ENCODE measurements around the gene GPR17. TPM values are rescaled to one million over a fixed set of nuclear protein-coding genes. Genes with fewer than 3 reads are reported as not detected.
A peak's percentile ranks its signal among the peaks of the same experiment; 100 is the strongest.

GPR17 gene
- total RNA-seq, 1 experiment from 2014 or later, result 0.35 TPM

DNA sequence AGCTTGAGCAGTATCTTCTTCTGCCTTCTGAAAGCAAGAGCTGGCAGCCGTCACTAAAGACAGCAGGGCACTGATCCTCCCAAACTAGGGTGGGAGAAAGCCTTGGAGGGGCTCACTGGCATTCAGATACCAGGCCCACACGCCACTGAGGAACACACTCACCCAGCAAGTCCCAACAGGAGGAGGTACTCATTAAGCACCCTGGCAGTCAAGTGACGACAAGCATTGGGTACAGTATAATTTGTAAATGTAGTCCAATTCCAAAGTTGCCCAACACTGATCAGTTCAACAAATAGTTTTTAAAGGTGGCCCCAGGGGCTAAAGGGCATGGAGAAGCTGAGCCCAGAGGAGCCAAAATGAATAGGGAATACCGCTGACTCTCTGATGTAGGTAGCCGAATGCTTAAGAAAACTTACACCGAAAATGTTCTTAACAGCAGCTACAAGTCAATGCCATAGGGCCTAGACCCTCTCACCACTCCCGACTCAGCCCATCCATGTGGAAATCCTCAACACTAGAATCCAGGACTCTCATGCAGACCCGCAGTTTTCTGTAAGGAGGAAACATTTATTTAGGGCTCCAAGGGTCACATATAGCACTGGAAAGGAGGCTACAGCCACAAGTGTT is 19.4 kb downstream of the GPR17 start:
- H3K56ac ChIP-seq (ENCODE audit: insufficient read length, low read depth, low read length), result no peak overlapping the region
- no peak overlapping the region for H3K9ac ChIP-seq (ENCODE audit: extremely low read depth, insufficient read length, low read length)
- no peaks in the 10 kb centered on the region for H3K9me3 ChIP-seq (ENCODE audit: control insufficient read depth, low read depth, low read length)
- no peak overlapping the region for H3K23ac ChIP-seq (ENCODE audit: insufficient read length, low read depth, low read length)
- H3K23me2 ChIP-seq (ENCODE audit: insufficient read length, low read depth, low read length, poor library complexity, severe bottlenecking), result peaks cover 4% of the 10 kb centered on the region
- H2BK20ac ChIP-seq (ENCODE audit: low read depth, low read length, poor library complexity, severe bottlenecking), result no peak overlapping the region
- TF ChIP-seq, protein P1, sequence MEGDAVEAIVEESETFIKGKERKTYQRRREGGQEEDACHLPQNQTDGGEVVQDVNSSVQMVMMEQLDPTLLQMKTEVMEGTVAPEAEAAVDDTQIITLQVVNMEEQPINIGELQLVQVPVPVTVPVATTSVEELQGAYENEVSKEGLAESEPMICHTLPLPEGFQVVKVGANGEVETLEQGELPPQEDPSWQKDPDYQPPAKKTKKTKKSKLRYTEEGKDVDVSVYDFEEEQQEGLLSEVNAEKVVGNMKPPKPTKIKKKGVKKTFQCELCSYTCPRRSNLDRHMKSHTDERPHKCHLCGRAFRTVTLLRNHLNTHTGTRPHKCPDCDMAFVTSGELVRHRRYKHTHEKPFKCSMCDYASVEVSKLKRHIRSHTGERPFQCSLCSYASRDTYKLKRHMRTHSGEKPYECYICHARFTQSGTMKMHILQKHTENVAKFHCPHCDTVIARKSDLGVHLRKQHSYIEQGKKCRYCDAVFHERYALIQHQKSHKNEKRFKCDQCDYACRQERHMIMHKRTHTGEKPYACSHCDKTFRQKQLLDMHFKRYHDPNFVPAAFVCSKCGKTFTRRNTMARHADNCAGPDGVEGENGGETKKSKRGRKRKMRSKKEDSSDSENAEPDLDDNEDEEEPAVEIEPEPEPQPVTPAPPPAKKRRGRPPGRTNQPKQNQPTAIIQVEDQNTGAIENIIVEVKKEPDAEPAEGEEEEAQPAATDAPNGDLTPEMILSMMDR (conservative IDR thresholded peaks at IDR 0.05), result no peak
- H2AFZ ChIP-seq (ENCODE audit: low read length), result no peak overlapping the region
- no peak overlapping the region for H3T11ph ChIP-seq (ENCODE audit: low read length)
- no peaks in the 10 kb centered on the region for H4K20me1 ChIP-seq (ENCODE audit: control insufficient read depth, insufficient read depth, insufficient read length)
- Mint-ChIP-seq H3K27me3 (ENCODE audit: low read depth) (peaks cover 57% of the 10 kb centered on the region), H3K27ac (no peak overlapping the region), H3K4me3 (peak overlapping the region in 1 of 2 experiments; percentile 59; a peak in 1 of 5 replicates), H3K36me3 (ENCODE audit: insufficient read depth in 1 of 3, low read depth in 3 of 3) (peaks cover 0 to 2% (median 0%) of the 10 kb centered on the region in 3 experiments; a peak in 1 of 7 replicates), H3K4me1 (peaks cover 3 to 4% of the 10 kb centered on the region in 2 experiments; a peak in 2 of 4 replicates), H3K9me3 (no peaks in the 10 kb centered on the region)
- no peak overlapping the region for H3K4ac ChIP-seq (ENCODE audit: low read depth, low read length)
- H2BK5ac ChIP-seq (ENCODE audit: insufficient read length, low read length), result no peak overlapping the region
- H3K27me3 ChIP-seq (ENCODE audit: insufficient read depth, low read length), result peaks cover 14% of the 10 kb centered on the region; the same call in 1 of the 2 replicates
- 0 out of 2 replicates have a peak, but pooled peaks cover 2% of the 10 kb centered on the region for H3K79me2 ChIP-seq (ENCODE audit: insufficient read depth, low read length)
- H4K5ac ChIP-seq (ENCODE audit: insufficient read length, low read depth, low read length), result no peak overlapping the region
- no peaks in the 10 kb centered on the region for H3K79me1 ChIP-seq (ENCODE audit: insufficient read depth, low read depth, low read length, poor library complexity, severe bottlenecking)
- no peak for DNase-seq
- WGBS (ENCODE audit: extremely low coverage, insufficient read length, low lambda C conversion rate), result no CpG with 5 or more reads among the region's 8 CpGs
- no peak overlapping the region for H3K18ac ChIP-seq (ENCODE audit: insufficient read length, low read depth, low read length)
- no peak overlapping the region for H2AK5ac ChIP-seq (ENCODE audit: insufficient read length, low read length)
- H3K27ac ChIP-seq (ENCODE audit: insufficient read length, low read depth, low read length), result no peak overlapping the region
- no peak overlapping the region for H2BK15ac ChIP-seq (ENCODE audit: low read depth, low read length)
- H3K4me2 ChIP-seq (ENCODE audit: insufficient read depth, insufficient read length, low read length), result no peak overlapping the region
- no peak overlapping the region for H3K14ac ChIP-seq (ENCODE audit: insufficient read depth, low read length)
- H2BK12ac ChIP-seq (ENCODE audit: insufficient read length, low read depth, low read length), result no peak overlapping the region
- H4K91ac ChIP-seq (ENCODE audit: insufficient read length, low read depth, low read length), result no peak overlapping the region
- H3K4me1 ChIP-seq (ENCODE audit: insufficient read depth, low read length), result no peaks in the 10 kb centered on the region
- H4K8ac ChIP-seq (replicated peaks; ENCODE audit: insufficient read length, low read depth, low read length), result no peak overlapping the region
- no peak overlapping the region for H2BK120ac ChIP-seq (ENCODE audit: low read depth, low read length, poor library complexity, severe bottlenecking)

All from H9 (cell line).